Measurements from ENCODE around the gene MSL3B. TPM values are rescaled to one million over a fixed set of nuclear protein-coding genes. Genes with fewer than 3 reads are reported as not detected.

Gene MSL3B

DNA sequence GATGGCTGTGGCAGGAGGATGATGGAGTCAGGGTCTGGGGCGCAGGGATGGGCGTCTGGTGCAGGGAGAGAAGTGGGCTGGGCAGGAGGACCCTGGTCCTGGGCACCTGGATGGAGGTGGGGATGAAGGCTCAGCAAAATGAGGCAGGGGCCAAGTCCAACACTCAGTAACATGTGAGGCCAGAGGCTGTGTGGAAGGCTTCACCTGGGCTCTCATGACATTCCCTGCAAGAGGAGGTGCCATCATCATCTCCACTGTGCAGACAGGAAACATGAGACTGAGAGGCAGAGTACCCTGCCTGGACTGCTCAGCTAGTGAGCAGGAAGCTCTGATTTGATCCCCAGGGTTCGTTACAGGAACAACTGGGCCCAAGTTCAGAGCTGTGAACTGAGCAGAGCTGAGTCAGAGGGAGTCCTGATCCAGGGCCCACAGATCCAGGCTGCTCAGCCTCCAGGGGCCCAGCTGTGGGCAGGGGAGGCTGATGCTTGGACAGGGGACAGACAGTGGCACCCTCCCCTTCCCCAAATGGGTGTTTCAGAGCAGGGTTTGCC is 50.8 kb downstream of the MSL3B start:
- no peak for DNase-seq (ENCODE audit: low spot score)

DNA sequence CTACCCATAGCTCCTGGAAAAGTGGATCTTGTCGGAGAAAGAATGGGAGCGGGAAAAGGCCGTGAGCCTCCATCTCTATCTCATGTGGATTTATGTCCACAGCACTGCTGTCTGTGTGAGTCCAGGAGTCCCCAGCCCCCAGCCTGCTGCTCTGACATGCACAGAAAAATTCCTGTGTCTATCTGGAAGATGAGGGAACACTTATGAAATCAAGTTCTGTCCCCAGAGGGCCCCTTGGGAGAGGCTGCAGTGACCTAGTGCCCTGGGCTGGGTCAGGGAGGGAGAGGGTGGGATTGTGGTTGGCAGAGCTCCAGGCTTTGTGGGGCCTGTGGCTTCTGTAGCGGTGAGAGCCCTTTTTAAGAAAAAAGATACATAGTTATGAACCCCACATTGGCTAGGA is 51.4 kb downstream of the MSL3B start:
- DNase-seq (ENCODE audit: low spot score) = no peak

DNA sequence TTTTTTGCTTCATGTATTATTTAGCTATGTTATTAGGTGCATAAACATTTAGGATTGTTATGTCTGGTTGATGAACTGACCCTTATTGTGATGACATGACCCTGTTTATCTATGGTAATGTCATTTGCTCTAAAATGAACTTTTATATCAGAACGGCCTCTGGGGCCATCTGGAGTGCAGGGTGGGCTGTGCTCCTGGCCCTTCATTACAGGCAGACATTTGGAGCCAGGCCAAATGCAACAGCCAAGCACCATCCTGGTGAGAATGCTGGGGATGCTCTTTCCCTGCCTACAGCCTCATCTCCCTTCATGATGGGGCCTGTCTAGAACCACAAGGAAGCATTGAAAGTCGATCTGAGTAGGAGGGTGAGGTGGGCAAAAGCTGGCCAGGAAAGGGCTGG is 51.9 kb downstream of the MSL3B start:
- no peak for DNase-seq (ENCODE audit: low spot score)

- no peak for DNase-seq (ENCODE audit: low spot score)
Observed at GRCh38 chr2:233815861-233816260, 52.3 kb downstream of the MSL3B start.

Other genes with a start within 250 kb of the MSL3B start
- not detected in 2 replicates for gene UGT1A10, start 231.9 kb downstream of the MSL3B start, total RNA-seq (2014; rRNA removed; shearing (Covaris generic))
- gene UGT1A9, start 196.5 kb downstream of the MSL3B start, total RNA-seq (2014; rRNA removed; shearing (Covaris generic)) = 0.10 TPM in 1 of 2 replicates, not detected in the other
- not detected in 2 replicates for gene UGT1A7, start 186.5 kb downstream of the MSL3B start, total RNA-seq (2014; rRNA removed; shearing (Covaris generic))
- 2.6 and 3.1 TPM in 2 replicates for gene UGT1A6, start 175.5 kb downstream of the MSL3B start, total RNA-seq (2014; rRNA removed; shearing (Covaris generic))
- not detected in 2 replicates for gene UGT1A5, start 155.5 kb downstream of the MSL3B start, total RNA-seq (2014; rRNA removed; shearing (Covaris generic))
- 0.04 TPM in 1 of 2 replicates, not detected in the other for gene UGT1A4, start 149.7 kb downstream of the MSL3B start, total RNA-seq (2014; rRNA removed; shearing (Covaris generic))
- not detected in 2 replicates for gene UGT1A3, start 139.3 kb downstream of the MSL3B start, total RNA-seq (2014; rRNA removed; shearing (Covaris generic))
- gene UGT1A1, start 108.1 kb downstream of the MSL3B start, total RNA-seq (2014; rRNA removed; shearing (Covaris generic)) = 0.25 and 0.45 TPM in 2 replicates
- 0.02 TPM in 1 of 2 replicates, not detected in the other for gene MROH2A, start 90.1 kb downstream of the MSL3B start, total RNA-seq (2014; rRNA removed; shearing (Covaris generic))
- 83.4 and 105 TPM in 2 replicates for gene HJURP, start 13.9 kb downstream of the MSL3B start, total RNA-seq (2014; rRNA removed; shearing (Covaris generic))
- 1.3 and 7.6 TPM in 2 replicates for gene TRPM8, start 49.0 kb upstream of the MSL3B start, total RNA-seq (2014; rRNA removed; shearing (Covaris generic))
- not detected in 2 replicates for gene SPP2, start 182.3 kb upstream of the MSL3B start, total RNA-seq (2014; rRNA removed; shearing (Covaris generic))